HepG2 (cell line): ENCODE data around the gene LHFPL6. TPM values are rescaled to one million over a fixed set of nuclear protein-coding genes. Genes with fewer than 3 reads are reported as not detected.

Experiments
- ATAC-seq: fragments of 200-7000 bp; cut with Tn5 transposase; 3 replicates; pipeline ENCODE4 v1.9.1; 2020; ENCODE audit warnings: mild to moderate bottlenecking, moderate library complexity
- BruUV-seq: library from RNA; stranded (reverse); fragments of 400-500 nt; replicated peaks from 2 replicates; lab custom pipeline; 2021; lab: Mats Ljungman, UMichigan
- CTCF ChIA-PET: fragments of 300-600 bp; formaldehyde crosslinking; extraction: SDS; loops from one replicate; lab custom pipeline; 2021; ENCODE audit warnings: low total read pairs, inconsistent platforms, low intra/inter-chr PET ratio; lab: Yijun Ruan, JAX
- POLR2A ChIA-PET: fragments of 350-600 bp; sonication (Branson Sonifier 250); formaldehyde crosslinking; loops from one replicate; lab custom pipeline; 2020; ENCODE audit warnings: antibody characterized with exemption, inconsistent platforms; lab: Yijun Ruan, JAX
- DNase-seq: peaks from one replicate; pipeline ENCODE4 v3.0.0-alpha.2; 2015; ENCODE audit warnings: low spot score
- FAIRE-seq: peaks from 3 replicates; lab custom pipeline; 2011; peaks lifted over from hg19 to GRCh38; lab: Jason Lieb, UNC
- H2AFZ ChIP-seq: one replicate; pipeline ENCODE4 v1.6.1; 2011; ENCODE audit warnings: low read length, inconsistent platforms
- H3K27ac ChIP-seq: fragments of 300-600 bp; 3 replicates; pipeline ENCODE4 v1.8.0; 2011; ENCODE audit warnings: mixed run types, mild to moderate bottlenecking, mixed read lengths, low read length, inconsistent platforms; ENCODE audit not compliant: insufficient read depth; ENCODE audit errors: extremely low read length
- H3K27me3 ChIP-seq, 2 experiments: fragments of 200-600 bp in 1 of 2; 2 replicates in 1 of 2; 3 replicates in 1 of 2; pipeline versions ENCODE4 v1.6.0 to v1.8.0; 2011; ENCODE audit warnings: low read length in 2 of 2, mild to moderate bottlenecking in 2 of 2, moderate library complexity in 2 of 2, inconsistent platforms in 1 of 2; ENCODE audit not compliant: insufficient read depth in 2 of 2, control insufficient read depth in 1 of 2
- H3K36me3 ChIP-seq, 2 experiments: fragments of 200-600 bp in 1 of 2; replicated peaks in 1 of 2; 2 replicates in 1 of 2; 3 replicates in 1 of 2; pipeline versions ENCODE4 v1.5.1 to v1.8.0; 2011; ENCODE audit warnings: low read length in 2 of 2, inconsistent platforms in 1 of 2; ENCODE audit not compliant: insufficient read depth in 2 of 2, control insufficient read depth in 1 of 2
- H3K4me1 ChIP-seq: 2 replicates; pipeline ENCODE4 v1.5.1; 2012; ENCODE audit warnings: low read length, inconsistent platforms; ENCODE audit not compliant: insufficient read depth
- H3K4me2 ChIP-seq: 2 replicates; pipeline ENCODE4 v1.6.0; 2011; ENCODE audit warnings: low read depth, low read length, inconsistent platforms
- H3K4me3 ChIP-seq, 3 experiments: fragments of 200-600 bp in 1 of 3; sonication (generic), shearing (Covaris generic) in 1 of 3; replicated peaks in 1 of 3; 2 replicates each; pipeline ENCODE4 v1.5.1; 2011 to 2016; ENCODE audit warnings: low read length in 3 of 3, inconsistent platforms in 2 of 3, low read depth in 2 of 3, mild to moderate bottlenecking in 2 of 3, control low read depth in 1 of 3, mixed read lengths in 1 of 3; ENCODE audit not compliant: insufficient read depth in 1 of 3
- H3K79me2 ChIP-seq: one replicate; pipeline ENCODE4 v1.6.1; 2011; ENCODE audit warnings: low read length, inconsistent platforms; ENCODE audit not compliant: insufficient read depth
- H3K9ac ChIP-seq: 2 replicates; pipeline ENCODE4 v1.6.0; 2011; ENCODE audit warnings: mild to moderate bottlenecking, low read depth, low read length, inconsistent platforms; ENCODE audit not compliant: insufficient read depth
- H3K9me3 ChIP-seq: 2 replicates; pipeline ENCODE4 v1.5.1; 2012; ENCODE audit warnings: mild to moderate bottlenecking, low read length
- H4K20me1 ChIP-seq: 2 replicates; pipeline ENCODE4 v1.6.0; 2011; ENCODE audit warnings: inconsistent platforms, mild to moderate bottlenecking, low read length, moderate library complexity; ENCODE audit not compliant: insufficient read depth
- ARNT ChIP-seq: fragments of 450-650 bp; IDR thresholded peaks from 2 replicates; pipeline ENCODE4 v1.6.1; 2017
- ETV6 ChIP-seq: sonication (generic); formaldehyde crosslinking; conservative IDR thresholded peaks from 2 replicates; pipeline ENCODE4 v1.4.0; 2020; ENCODE audit warnings: missing genetic modification reagents
- FOXP1 ChIP-seq, 2 experiments: fragments of 450-650 bp in 1 of 2; IDR thresholded peaks; 2 replicates each; pipeline ENCODE4 v1.6.1; 2017 to 2018; ENCODE audit warnings: antibody characterized with exemption in 1 of 2
- MXI1 ChIP-seq: IDR thresholded peaks from 3 replicates; pipeline ENCODE4 v1.6.1; 2012; ENCODE audit warnings: low read depth, low read length, inconsistent platforms, borderline replicate concordance
- RAD21 ChIP-seq: fragments of 450-650 bp; formaldehyde crosslinking; IDR thresholded peaks from 2 replicates; pipeline ENCODE4 v1.5.0; 2020; ENCODE audit warnings: mild to moderate bottlenecking
- RFXAP ChIP-seq: sonication (generic); formaldehyde crosslinking; IDR thresholded peaks from 2 replicates; pipeline ENCODE4 v1.4.0; 2020; ENCODE audit warnings: missing genetic modification reagents, borderline replicate concordance
- SUZ12 ChIP-seq: fragments of 150-350 bp; IDR thresholded peaks from 2 replicates; pipeline ENCODE4 v1.6.1; 2014; ENCODE audit warnings: low read depth, low read length
- ZNF564 ChIP-seq: sonication (generic); formaldehyde crosslinking; IDR thresholded peaks from 2 replicates; pipeline ENCODE4 v1.8.1; 2023; ENCODE audit warnings: mild to moderate bottlenecking, missing genetic modification reagents
- WGBS: methylation state at CpG from one replicate; pipeline ENCODE4 v1.1.6; 2017; ENCODE audit warnings: low lambda C conversion rate; 5-methylcytosine and 5-hydroxymethylcytosine counted together
- in situ Hi-C: cut with HindIII; loops from 2 replicates; pipeline ENCODE4 v1.10.0; 2017; ENCODE audit warnings: low pct_unique_long_range_greater_than_20kb; ENCODE audit not compliant: extremely low pct_ligation_motif_present
- intact Hi-C: fragments of 100-400 bp; cut with micrococcal nuclease; formaldehyde crosslinking; loops from one replicate; pipeline ENCODE4 v1.10.0; 2022; ENCODE audit not compliant: unreplicated experiment
- polyA plus RNA-seq, 8 experiments: library from polyadenylated mRNA; depleted of rRNA in 3 of 8; stranded (reverse) in 7 of 8; unstranded in 1 of 8; fragments of >200 nt; fragmentation: Illumina TruSeq in 4 of 8; extraction: Trizol in 4 of 8; gene quantifications; 2 replicates each; pipeline versions ENCODE4 v1.2.1 to v1.2.3, GENCODE V29; 2011 to 2016; ENCODE audit warnings: low read depth in 4 of 8, missing spikeins in 1 of 8, mixed read lengths in 1 of 8; ENCODE audit not compliant: insufficient read depth in 1 of 8
- total RNA-seq, 5 experiments: library from RNA; depleted of rRNA; stranded (reverse); fragments of >200 nt; fragmentation: Illumina TruSeq; extraction: Trizol; gene quantifications; 2 replicates each; pipeline ENCODE4 v1.2.3, GENCODE V29; 2016; ENCODE audit warnings: low read depth in 1 of 5
- TF ChIP-seq, protein P1 (sequence below): sonication (generic); formaldehyde crosslinking; IDR thresholded peaks from 2 replicates; pipeline ENCODE4 v1.8.0; 2022; ENCODE audit warnings: missing genetic modification reagents, mild to moderate bottlenecking, borderline replicate concordance
- TF ChIP-seq, protein P2 (sequence below): sonication (generic); formaldehyde crosslinking; IDR thresholded peaks from 2 replicates; pipeline ENCODE4 v1.5.1; 2020; ENCODE audit warnings: missing genetic modification reagents, mild to moderate bottlenecking, borderline replicate concordance
- TF ChIP-seq, protein P3 (sequence below): sonication (generic); formaldehyde crosslinking; IDR thresholded peaks from 2 replicates; pipeline ENCODE4 v1.5.0; 2020; ENCODE audit warnings: missing genetic modification reagents, mild to moderate bottlenecking, borderline replicate concordance
- TF ChIP-seq, protein P4 (sequence below): sonication (generic); formaldehyde crosslinking; IDR thresholded peaks from 2 replicates; pipeline ENCODE4 v1.4.0; 2020; ENCODE audit warnings: missing genetic modification reagents, borderline replicate concordance
- TF ChIP-seq, protein P5 (sequence below): sonication (generic); formaldehyde crosslinking; IDR thresholded peaks from 2 replicates; pipeline ENCODE4 v1.5.0; 2020; ENCODE audit warnings: missing genetic modification reagents, mild to moderate bottlenecking, borderline replicate concordance
- TF ChIP-seq, protein P6 (sequence below): sonication (generic); formaldehyde crosslinking; IDR thresholded peaks from 2 replicates; pipeline ENCODE4 v1.4.0; 2020; ENCODE audit warnings: missing genetic modification reagents

Gene LHFPL6
- total and polyA plus RNA-seq, 2 of the 13 experiments (the other 11 are each of a cell fraction or from before 2014, with no cell fraction given) = not detected

DNA sequence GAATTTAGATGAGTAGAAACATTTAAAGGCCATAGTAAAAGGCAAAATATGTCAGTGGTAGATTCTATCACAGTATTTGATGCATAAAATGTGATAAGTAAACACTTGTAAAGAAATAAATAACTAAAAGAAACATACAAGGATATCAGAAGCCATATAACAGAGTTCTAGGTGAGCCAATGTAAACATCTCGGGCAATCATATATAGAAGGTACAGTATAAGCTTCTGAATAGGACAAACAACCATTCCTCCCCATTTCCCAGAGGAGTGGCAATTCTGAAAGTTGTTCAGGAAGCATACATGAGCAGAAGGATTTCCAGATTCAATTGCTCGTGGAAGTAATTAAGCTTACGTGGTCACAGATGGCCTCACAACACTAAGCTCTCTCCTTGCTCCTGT is 267.3 kb downstream of the LHFPL6 start:
- Histone ChIP-seq H4K20me1 (no peaks in the 10 kb centered on the region), H3K4me3 (no peak overlapping the region), H2AFZ (no peak overlapping the region), H3K27ac (no peak overlapping the region), H3K36me3 (no peaks in the 10 kb centered on the region), H3K79me2 (no peaks in the 10 kb centered on the region), H3K9me3 (no peaks in the 10 kb centered on the region), H3K4me2 (no peak overlapping the region), H3K4me1 (no peaks in the 10 kb centered on the region), H3K9ac (no peak overlapping the region), H3K27me3 (no peaks in the 10 kb centered on the region)
- 2% methylated on average over 3 of the region's 3 CpGs for WGBS
- no TSS peak for BruUV-seq
- FAIRE-seq (no peak), ATAC-seq (no peak), DNase-seq (no peak)
- in situ Hi-C loops = no loop called here
- intact Hi-C loops = no loop called here
- ChIA-PET POLR2A (no interaction called here), CTCF (no interaction called here)
- TF ChIP-seq RFXAP (CRISPR knock-in tag) = no peak
- TF ChIP-seq ETV6 = no peak
- TF ChIP-seq FOXP1 (IDR thresholded peaks at IDR 0.05) = no peak
- no peak for TF ChIP-seq FOXP1 (CRISPR knock-in tag; IDR thresholded peaks at IDR 0.05)
- TF ChIP-seq, protein P1, sequence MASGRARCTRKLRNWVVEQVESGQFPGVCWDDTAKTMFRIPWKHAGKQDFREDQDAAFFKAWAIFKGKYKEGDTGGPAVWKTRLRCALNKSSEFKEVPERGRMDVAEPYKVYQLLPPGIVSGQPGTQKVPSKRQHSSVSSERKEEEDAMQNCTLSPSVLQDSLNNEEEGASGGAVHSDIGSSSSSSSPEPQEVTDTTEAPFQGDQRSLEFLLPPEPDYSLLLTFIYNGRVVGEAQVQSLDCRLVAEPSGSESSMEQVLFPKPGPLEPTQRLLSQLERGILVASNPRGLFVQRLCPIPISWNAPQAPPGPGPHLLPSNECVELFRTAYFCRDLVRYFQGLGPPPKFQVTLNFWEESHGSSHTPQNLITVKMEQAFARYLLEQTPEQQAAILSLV (CRISPR knock-in tag) = no peak
- no peak for TF ChIP-seq MXI1
- TF ChIP-seq, protein P2, sequence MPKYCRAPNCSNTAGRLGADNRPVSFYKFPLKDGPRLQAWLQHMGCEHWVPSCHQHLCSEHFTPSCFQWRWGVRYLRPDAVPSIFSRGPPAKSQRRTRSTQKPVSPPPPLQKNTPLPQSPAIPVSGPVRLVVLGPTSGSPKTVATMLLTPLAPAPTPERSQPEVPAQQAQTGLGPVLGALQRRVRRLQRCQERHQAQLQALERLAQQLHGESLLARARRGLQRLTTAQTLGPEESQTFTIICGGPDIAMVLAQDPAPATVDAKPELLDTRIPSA (CRISPR knock-in tag) = no peak
- no peak for TF ChIP-seq ZNF564 (CRISPR knock-in tag)
- TF ChIP-seq, protein P3, sequence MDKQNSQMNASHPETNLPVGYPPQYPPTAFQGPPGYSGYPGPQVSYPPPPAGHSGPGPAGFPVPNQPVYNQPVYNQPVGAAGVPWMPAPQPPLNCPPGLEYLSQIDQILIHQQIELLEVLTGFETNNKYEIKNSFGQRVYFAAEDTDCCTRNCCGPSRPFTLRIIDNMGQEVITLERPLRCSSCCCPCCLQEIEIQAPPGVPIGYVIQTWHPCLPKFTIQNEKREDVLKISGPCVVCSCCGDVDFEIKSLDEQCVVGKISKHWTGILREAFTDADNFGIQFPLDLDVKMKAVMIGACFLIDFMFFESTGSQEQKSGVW (CRISPR knock-in tag) = no peak
- TF ChIP-seq, protein P4, sequence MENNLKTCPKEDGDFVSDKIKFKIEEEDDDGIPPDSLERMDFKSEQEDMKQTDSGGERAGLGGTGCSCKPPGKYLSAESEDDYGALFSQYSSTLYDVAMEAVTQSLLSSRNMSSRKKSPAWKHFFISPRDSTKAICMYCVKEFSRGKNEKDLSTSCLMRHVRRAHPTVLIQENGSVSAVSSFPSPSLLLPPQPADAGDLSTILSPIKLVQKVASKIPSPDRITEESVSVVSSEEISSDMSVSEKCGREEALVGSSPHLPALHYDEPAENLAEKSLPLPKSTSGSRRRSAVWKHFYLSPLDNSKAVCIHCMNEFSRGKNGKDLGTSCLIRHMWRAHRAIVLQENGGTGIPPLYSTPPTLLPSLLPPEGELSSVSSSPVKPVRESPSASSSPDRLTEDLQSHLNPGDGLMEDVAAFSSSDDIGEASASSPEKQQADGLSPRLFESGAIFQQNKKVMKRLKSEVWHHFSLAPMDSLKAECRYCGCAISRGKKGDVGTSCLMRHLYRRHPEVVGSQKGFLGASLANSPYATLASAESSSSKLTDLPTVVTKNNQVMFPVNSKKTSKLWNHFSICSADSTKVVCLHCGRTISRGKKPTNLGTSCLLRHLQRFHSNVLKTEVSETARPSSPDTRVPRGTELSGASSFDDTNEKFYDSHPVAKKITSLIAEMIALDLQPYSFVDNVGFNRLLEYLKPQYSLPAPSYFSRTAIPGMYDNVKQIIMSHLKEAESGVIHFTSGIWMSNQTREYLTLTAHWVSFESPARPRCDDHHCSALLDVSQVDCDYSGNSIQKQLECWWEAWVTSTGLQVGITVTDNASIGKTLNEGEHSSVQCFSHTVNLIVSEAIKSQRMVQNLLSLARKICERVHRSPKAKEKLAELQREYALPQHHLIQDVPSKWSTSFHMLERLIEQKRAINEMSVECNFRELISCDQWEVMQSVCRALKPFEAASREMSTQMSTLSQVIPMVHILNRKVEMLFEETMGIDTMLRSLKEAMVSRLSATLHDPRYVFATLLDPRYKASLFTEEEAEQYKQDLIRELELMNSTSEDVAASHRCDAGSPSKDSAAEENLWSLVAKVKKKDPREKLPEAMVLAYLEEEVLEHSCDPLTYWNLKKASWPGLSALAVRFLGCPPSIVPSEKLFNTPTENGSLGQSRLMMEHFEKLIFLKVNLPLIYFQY (CRISPR knock-in tag) = no peak
- no peak for TF ChIP-seq SUZ12
- TF ChIP-seq, protein P5, sequence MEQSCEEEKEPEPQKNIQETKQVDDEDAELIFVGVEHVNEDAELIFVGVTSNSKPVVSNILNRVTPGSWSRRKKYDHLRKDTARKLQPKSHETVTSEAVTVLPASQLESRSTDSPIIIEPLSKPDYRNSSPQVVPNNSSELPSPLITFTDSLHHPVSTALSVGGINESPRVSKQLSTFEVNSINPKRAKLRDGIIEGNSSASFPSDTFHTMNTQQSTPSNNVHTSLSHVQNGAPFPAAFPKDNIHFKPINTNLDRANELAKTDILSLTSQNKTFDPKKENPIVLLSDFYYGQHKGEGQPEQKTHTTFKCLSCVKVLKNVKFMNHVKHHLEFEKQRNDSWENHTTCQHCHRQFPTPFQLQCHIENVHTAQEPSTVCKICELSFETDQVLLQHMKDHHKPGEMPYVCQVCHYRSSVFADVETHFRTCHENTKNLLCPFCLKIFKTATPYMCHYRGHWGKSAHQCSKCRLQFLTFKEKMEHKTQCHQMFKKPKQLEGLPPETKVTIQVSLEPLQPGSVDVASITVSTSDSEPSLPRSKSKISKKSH = no peak
- TF ChIP-seq, protein P6, sequence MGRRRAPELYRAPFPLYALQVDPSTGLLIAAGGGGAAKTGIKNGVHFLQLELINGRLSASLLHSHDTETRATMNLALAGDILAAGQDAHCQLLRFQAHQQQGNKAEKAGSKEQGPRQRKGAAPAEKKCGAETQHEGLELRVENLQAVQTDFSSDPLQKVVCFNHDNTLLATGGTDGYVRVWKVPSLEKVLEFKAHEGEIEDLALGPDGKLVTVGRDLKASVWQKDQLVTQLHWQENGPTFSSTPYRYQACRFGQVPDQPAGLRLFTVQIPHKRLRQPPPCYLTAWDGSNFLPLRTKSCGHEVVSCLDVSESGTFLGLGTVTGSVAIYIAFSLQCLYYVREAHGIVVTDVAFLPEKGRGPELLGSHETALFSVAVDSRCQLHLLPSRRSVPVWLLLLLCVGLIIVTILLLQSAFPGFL (CRISPR knock-in tag) = no peak
- TF ChIP-seq RAD21 (CRISPR knock-in tag) = no peak
- no peak for TF ChIP-seq ARNT
